Measurements from ENCODE around the gene PARP1.

Gene PARP1

DNA sequence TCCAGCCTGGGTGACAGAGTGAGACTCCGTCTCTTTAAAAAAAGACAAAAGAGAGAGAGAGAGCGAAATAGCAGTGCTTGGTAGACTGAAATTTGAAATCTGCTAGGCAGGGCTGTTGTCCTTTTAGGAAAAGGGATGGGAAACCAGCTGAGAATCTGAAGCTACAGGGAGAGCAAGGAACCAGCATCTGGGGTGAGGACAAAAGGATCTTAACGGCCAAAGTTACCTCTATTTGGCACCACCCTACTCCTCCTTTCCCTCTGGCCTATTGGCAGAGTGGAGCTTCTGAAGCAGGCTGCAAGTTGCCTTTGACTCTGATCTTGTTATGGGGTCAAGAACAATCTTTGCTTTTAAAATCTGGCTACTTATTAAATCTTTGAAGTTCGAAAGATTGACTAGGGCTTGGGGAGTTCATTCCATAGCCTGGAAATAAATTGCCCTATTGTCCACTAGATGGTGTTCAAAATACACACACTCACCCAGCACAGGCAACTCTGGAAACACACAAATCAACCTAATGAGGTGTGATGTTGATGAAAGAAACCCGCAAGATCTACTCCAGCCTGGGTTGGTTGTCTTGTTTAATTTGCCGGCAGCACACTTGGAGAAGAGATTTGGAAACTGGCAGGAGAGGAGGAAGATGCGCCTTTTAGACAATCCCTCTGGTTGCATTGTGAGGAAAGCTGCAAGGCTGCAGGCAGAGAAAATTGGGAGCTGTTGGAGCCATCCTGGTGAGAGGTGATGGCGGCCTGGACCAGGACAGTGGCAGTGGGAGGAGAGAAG is 16.5 kb upstream of the PARP1 start:
- no peak for DNase-seq (ENCODE audit: insufficient read length, low spot score)
- no peak for TF ChIP-seq TAF1 (IDR thresholded peaks at IDR 0.05; ENCODE audit: low read depth, low read length)
- TF ChIP-seq SPI1 (IDR thresholded peaks at IDR 0.05; ENCODE audit: low read depth, low read length): no peak
- TF ChIP-seq POLR2A (IDR thresholded peaks at IDR 0.05; ENCODE audit: low read depth, low read length): no peak
- no peak for TF ChIP-seq POLR2AphosphoS5 (IDR thresholded peaks at IDR 0.05; ENCODE audit: low read depth, low read length)
- TF ChIP-seq POU2F2 (IDR thresholded peaks at IDR 0.05; ENCODE audit: low read depth, low read length): no peak
- no peak for TF ChIP-seq PAX5 (IDR thresholded peaks at IDR 0.05; ENCODE audit: insufficient read depth, low read length, severe bottlenecking)
- FAIRE-seq: peak; percentile 13

DNA sequence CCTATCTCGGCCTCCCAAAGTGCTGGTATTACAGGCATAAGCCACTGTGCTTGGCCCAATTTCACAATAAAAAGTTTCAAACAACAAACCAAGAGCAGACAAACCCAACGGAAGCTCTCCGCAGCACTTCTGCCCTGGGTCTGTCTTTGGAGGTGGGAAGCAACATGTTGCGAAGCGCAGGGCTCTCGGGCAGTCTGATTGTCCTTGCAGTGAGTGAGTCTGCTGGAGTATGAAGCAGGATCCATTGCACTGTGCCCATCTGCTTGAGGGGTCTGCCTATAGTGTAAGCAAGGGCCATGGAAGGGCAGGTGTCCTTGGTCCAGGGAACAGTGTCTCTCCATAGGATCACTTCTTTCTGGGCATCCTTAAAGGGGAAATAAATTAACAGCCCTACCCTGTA is 14.6 kb upstream of the PARP1 start:
- DNase-seq (ENCODE audit: insufficient read length, low spot score): no peak
- no peak for FAIRE-seq
- TF ChIP-seq SPI1 (IDR thresholded peaks at IDR 0.05; ENCODE audit: low read depth, low read length) (no peak), PAX5 (IDR thresholded peaks at IDR 0.05; ENCODE audit: insufficient read depth, low read length, severe bottlenecking) (no peak), POLR2AphosphoS5 (IDR thresholded peaks at IDR 0.05; ENCODE audit: low read depth, low read length) (no peak), POU2F2 (IDR thresholded peaks at IDR 0.05; ENCODE audit: low read depth, low read length) (no peak), TAF1 (IDR thresholded peaks at IDR 0.05; ENCODE audit: low read depth, low read length) (no peak), POLR2A (IDR thresholded peaks at IDR 0.05; ENCODE audit: low read depth, low read length) (no peak)

DNA sequence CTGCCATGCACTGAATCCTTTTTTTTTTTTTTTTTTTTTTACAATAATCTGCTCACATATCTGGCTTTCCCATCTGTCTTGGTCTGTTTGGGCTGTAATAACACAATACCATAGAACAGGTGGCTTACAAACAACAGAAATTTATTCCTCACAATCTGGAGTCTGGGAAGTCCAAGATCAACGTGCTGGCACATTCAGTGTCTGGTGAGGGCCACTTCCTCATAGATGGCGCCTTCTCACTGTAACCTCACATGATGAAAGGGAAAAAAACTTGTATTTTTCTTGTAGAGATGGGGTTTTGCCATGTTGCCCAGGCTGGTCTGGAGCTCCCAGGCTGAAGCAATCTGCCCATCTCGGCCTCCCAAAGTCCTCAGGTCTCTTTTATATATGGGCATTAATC is 13.0 kb upstream of the PARP1 start:
- FAIRE-seq (no peak), DNase-seq (ENCODE audit: insufficient read length, low spot score) (no peak)
- TF ChIP-seq POU2F2 (IDR thresholded peaks at IDR 0.05; ENCODE audit: low read depth, low read length): no peak
- no peak for TF ChIP-seq POLR2A (IDR thresholded peaks at IDR 0.05; ENCODE audit: low read depth, low read length)
- TF ChIP-seq TAF1 (IDR thresholded peaks at IDR 0.05; ENCODE audit: low read depth, low read length): no peak
- no peak for TF ChIP-seq POLR2AphosphoS5 (IDR thresholded peaks at IDR 0.05; ENCODE audit: low read depth, low read length)
- TF ChIP-seq PAX5 (IDR thresholded peaks at IDR 0.05; ENCODE audit: insufficient read depth, low read length, severe bottlenecking): no peak
- TF ChIP-seq SPI1 (IDR thresholded peaks at IDR 0.05; ENCODE audit: low read depth, low read length): no peak

DNA sequence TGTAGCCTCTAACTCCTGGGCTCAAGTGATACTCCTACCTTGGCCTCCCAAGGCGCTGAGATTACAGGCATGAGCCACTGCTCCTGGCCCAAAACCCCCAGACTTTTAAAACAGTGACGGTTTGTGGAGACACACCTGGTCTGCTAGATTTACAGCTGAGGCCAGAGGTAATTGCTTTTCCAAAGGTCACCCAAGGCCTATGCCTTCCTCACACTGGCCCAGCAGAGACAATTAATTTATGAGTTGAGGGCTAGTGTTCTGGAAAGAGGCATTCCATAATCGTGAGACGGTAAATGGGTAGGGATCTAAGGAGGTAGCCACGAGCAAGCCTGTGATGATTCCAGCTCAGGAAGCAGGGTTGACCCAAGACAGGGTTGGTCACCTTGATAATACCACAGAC is 12.4 kb upstream of the PARP1 start:
- no peak for DNase-seq (ENCODE audit: insufficient read length, low spot score)
- no peak for FAIRE-seq
- no peak for TF ChIP-seq POLR2AphosphoS5 (IDR thresholded peaks at IDR 0.05; ENCODE audit: low read depth, low read length)
- TF ChIP-seq PAX5 (IDR thresholded peaks at IDR 0.05; ENCODE audit: insufficient read depth, low read length, severe bottlenecking): no peak
- no peak for TF ChIP-seq SPI1 (IDR thresholded peaks at IDR 0.05; ENCODE audit: low read depth, low read length)
- no peak for TF ChIP-seq POU2F2 (IDR thresholded peaks at IDR 0.05; ENCODE audit: low read depth, low read length)
- no peak for TF ChIP-seq TAF1 (IDR thresholded peaks at IDR 0.05; ENCODE audit: low read depth, low read length)
- no peak for TF ChIP-seq POLR2A (IDR thresholded peaks at IDR 0.05; ENCODE audit: low read depth, low read length)

DNA sequence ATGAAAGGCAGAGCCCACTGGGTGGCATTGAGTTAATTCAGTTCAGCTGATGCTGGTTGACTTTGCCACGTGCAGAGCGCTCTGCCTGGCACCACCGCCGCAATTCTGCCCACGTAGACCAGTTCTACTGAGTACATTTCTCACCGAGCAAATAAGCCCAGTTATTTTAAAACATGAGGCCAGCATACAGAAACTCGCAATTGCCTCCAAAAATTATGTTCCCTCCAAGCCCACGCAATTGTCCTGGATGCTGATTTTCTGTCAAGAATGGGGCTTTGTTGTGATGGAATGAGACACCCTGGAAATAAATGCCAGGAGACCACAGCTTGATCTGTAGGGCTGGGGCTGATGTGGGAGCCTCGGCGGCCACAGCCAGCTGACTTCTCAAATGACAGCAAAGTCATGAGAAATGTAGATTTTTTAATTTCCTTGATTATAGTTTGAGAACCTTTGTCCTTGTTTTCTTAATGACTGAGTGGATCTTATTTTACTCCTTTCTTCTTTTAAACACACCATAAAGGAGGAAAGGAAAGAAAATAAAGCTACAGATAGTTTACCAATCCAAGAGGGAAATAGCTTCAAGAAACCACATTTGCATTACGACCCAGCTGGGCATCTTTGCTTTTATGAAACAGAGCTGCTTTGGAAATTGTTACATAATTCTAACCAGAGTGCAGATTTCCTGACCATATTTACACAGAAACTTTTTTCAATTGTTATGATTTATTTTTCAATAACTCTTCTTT is 11.6 kb upstream of the PARP1 start:
- TF ChIP-seq POLR2AphosphoS5 (IDR thresholded peaks at IDR 0.05; ENCODE audit: low read depth, low read length) (no peak), PAX5 (IDR thresholded peaks at IDR 0.05; ENCODE audit: insufficient read depth, low read length, severe bottlenecking) (no peak), TAF1 (IDR thresholded peaks at IDR 0.05; ENCODE audit: low read depth, low read length) (no peak)
- FAIRE-seq (no peak), DNase-seq (ENCODE audit: insufficient read length, low spot score) (no peak)

DNA sequence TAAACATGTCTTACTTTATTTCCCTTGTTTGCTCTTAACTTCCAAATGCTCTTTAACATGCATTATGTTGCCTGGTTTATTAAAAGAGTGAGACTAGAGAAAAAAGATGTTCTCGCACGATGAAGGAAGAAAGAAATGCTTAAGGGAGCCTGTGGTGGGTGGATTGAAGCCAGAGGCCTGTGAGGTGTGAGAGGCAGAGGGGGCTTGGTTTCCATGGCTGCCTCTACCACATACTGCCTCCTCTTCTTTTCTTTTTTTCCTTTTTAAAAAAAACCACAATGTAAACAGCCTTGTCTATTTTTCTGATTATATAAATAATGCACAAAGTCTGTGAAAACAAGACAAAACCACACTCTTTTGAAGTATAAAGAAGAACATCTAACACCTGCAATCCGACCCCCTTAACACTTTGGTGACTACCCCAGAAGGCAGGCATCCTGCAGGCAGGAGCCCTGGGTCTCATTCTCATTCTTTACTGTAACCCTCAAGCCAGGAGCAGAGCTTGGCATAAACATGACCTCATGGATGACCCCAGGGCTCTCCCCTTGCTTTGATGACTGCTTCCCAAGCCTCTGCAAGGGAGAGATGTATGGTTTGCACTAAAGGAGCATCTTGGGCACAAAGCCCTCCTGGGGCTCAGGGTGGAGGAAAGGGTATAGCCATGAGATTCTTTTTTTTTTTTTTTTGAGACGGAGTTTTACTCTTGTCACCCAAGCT is 10.1 kb upstream of the PARP1 start:
- TF ChIP-seq SPI1 (IDR thresholded peaks at IDR 0.05; ENCODE audit: low read depth, low read length) (no peak), PAX5 (IDR thresholded peaks at IDR 0.05; ENCODE audit: insufficient read depth, low read length, severe bottlenecking) (no peak)
- no peak for FAIRE-seq
- no peak for DNase-seq (ENCODE audit: insufficient read length, low spot score)

DNA sequence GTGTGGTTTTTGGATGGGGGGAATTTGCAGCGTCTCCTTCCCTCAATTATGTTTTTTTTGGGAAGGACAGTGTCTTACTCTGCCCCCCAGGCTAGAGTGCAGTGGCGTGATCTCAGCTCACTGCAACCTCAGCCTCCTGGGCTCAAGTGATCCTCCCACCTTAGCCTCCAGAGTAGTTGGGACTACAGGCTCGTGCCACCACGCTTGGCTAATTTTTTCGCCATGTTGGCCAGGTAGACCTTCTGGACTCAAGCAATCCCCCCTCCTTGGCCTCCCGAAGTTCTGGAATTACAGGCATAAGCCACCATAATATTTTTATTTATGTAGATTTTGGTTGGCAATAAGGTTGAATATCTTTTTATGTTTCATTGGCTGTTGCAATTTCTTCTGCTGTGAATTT is 9.5 kb upstream of the PARP1 start:
- DNase-seq (ENCODE audit: insufficient read length, low spot score) (no peak), FAIRE-seq (no peak)
- TF ChIP-seq TAF1 (IDR thresholded peaks at IDR 0.05; ENCODE audit: low read depth, low read length): no peak
- no peak for TF ChIP-seq PAX5 (IDR thresholded peaks at IDR 0.05; ENCODE audit: insufficient read depth, low read length, severe bottlenecking)
- no peak for TF ChIP-seq POU2F2 (IDR thresholded peaks at IDR 0.05; ENCODE audit: low read depth, low read length)
- no peak for TF ChIP-seq SPI1 (IDR thresholded peaks at IDR 0.05; ENCODE audit: low read depth, low read length)
- TF ChIP-seq POLR2A (IDR thresholded peaks at IDR 0.05; ENCODE audit: low read depth, low read length): no peak
- no peak for TF ChIP-seq POLR2AphosphoS5 (IDR thresholded peaks at IDR 0.05; ENCODE audit: low read depth, low read length)

DNA sequence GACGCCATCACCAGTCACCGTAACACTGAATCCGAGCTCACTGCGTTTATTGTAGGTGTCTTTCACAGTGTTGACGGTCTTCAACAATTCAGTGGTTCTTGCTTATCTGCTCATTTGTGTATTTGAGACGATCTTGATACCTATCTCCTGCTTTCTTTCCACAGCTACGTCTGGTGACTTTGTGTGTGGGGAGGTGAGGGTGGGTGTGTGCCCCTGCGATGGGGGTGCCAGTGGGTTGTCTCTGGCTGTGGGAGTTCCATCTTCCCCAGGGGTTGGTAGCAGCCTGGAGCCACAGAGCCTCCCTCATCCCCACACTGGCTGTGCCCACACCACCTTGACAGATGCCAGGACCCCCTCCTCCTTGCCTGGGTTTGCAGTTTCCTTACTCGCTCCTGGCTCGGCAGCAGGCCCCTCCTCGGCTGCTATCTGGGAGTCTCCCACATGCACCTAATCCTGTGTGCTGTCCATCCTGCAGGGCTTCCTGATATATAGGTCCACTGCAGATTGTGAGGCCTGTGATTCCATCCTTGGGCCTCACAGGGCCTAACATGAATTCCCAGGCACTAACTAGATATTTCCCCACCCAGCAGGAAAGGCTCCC is 6.3 kb upstream of the PARP1 start:
- FAIRE-seq (no peak), DNase-seq (ENCODE audit: insufficient read length, low spot score) (no peak)
- no peak for TF ChIP-seq TAF1 (IDR thresholded peaks at IDR 0.05; ENCODE audit: low read depth, low read length)
- no peak for TF ChIP-seq PAX5 (IDR thresholded peaks at IDR 0.05; ENCODE audit: insufficient read depth, low read length, severe bottlenecking)
- TF ChIP-seq POU2F2 (IDR thresholded peaks at IDR 0.05; ENCODE audit: low read depth, low read length): no peak
- TF ChIP-seq POLR2AphosphoS5 (IDR thresholded peaks at IDR 0.05; ENCODE audit: low read depth, low read length): no peak
- TF ChIP-seq POLR2A (IDR thresholded peaks at IDR 0.05; ENCODE audit: low read depth, low read length): no peak
- TF ChIP-seq SPI1 (IDR thresholded peaks at IDR 0.05; ENCODE audit: low read depth, low read length): no peak

DNA sequence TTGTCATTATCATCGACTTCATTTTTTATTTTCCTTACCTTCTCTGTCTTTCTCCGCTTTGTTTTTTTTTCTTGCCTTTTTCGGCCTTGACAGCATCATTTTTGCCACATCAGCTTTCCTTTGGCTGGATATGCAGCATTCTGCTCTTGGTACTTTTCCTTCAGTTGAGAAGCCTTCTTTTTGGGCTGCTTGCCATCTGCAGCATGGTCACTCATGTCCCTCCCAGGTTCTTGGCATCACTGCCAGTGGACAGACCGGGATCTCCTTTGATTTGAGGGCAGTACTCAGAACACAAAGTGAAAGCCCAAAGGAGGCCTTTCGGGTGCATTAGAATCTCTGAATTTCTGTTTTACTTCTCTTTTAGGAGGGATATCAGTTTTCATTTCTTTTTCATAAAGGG is 3.7 kb upstream of the PARP1 start:
- DNase-seq (ENCODE audit: insufficient read length, low spot score): no peak
- TF ChIP-seq TAF1 (IDR thresholded peaks at IDR 0.05; ENCODE audit: low read depth, low read length) (no peak), POLR2A (IDR thresholded peaks at IDR 0.05; ENCODE audit: low read depth, low read length) (no peak), PAX5 (IDR thresholded peaks at IDR 0.05; ENCODE audit: insufficient read depth, low read length, severe bottlenecking) (no peak), SPI1 (IDR thresholded peaks at IDR 0.05; ENCODE audit: low read depth, low read length) (no peak), POLR2AphosphoS5 (IDR thresholded peaks at IDR 0.05; ENCODE audit: low read depth, low read length) (no peak), POU2F2 (IDR thresholded peaks at IDR 0.05; ENCODE audit: low read depth, low read length) (no peak)
- peak; percentile 41 for FAIRE-seq

Data from GM12891 (cell line).